OCI-LY7 (cell line): ENCODE data around the gene KCNC1.

ENCODE experiments used
- EZH2phosphoT487 ChIP-seq: fragments of 200-600 bp; sonication (generic); IDR thresholded peaks from 2 replicates; pipeline ENCODE4 v1.6.1; 2018; ENCODE audit warnings: low read depth, borderline replicate concordance, mild to moderate bottlenecking, mixed run types, antibody characterized with exemption, low read length, moderate library complexity, mixed read lengths
- TF ChIP-seq, protein P1 (sequence below): fragments of 200-600 bp; sonication (generic); conservative IDR thresholded peaks from 2 replicates; pipeline ENCODE4 v1.5.1; 2014; ENCODE audit warnings: mild to moderate bottlenecking, antibody characterized with exemption, low read length, moderate library complexity, mixed read lengths

DNA sequence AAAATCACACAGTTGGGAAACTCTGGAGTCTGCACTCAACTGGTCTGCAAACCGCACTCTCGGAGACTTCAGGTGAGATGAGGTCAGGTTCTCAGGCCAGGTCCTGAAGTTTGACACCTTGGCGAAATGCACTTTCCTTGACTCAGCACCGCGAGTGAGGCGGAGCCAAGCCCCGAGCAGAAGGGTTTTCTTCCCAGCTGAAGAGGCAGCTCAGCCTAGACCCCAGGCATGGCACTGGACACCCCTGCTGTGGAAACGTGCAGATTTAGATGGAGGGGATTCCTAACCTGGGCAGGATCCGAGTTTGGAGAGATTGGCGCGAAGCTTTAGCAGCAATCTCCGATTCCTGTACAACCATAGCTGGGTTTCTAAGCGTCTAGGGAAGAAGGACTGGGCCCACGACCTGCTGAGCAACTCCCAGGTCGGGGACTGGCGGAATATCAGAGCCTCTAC, 16.0 kb upstream of the KCNC1 start:
- TF ChIP-seq, protein P1, sequence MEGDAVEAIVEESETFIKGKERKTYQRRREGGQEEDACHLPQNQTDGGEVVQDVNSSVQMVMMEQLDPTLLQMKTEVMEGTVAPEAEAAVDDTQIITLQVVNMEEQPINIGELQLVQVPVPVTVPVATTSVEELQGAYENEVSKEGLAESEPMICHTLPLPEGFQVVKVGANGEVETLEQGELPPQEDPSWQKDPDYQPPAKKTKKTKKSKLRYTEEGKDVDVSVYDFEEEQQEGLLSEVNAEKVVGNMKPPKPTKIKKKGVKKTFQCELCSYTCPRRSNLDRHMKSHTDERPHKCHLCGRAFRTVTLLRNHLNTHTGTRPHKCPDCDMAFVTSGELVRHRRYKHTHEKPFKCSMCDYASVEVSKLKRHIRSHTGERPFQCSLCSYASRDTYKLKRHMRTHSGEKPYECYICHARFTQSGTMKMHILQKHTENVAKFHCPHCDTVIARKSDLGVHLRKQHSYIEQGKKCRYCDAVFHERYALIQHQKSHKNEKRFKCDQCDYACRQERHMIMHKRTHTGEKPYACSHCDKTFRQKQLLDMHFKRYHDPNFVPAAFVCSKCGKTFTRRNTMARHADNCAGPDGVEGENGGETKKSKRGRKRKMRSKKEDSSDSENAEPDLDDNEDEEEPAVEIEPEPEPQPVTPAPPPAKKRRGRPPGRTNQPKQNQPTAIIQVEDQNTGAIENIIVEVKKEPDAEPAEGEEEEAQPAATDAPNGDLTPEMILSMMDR = no peak
- TF ChIP-seq EZH2phosphoT487 = no peak
